SK-MEL-5 (cell line): ENCODE measurements around the gene FGF22. TPM values are rescaled to one million over a fixed set of nuclear protein-coding genes. Genes with fewer than 3 reads are reported as not detected.
"Not testable (repeated sequence)": the region's sequence is repeated elsewhere in the genome, so short reads cannot be mapped to it uniquely, and the experiment has no call there.

Source experiments
- DNase-seq: peaks from one replicate; pipeline ENCODE4 v3.0.0-alpha.2; 2016; ENCODE audit warnings: low read depth, low spot score
- in situ Hi-C: cut with HindIII; loops from 2 replicates; pipeline ENCODE4 v1.10.0; 2016; ENCODE audit warnings: low sequenced_read_pairs, high pct_unique_total_duplicates, low pct_unique_long_range_greater_than_20kb
- total RNA-seq: library from RNA; depleted of rRNA; stranded (reverse); fragments of >200 nt; shearing (Covaris generic); gene quantifications from 2 replicates; pipeline ENCODE4 v1.2.3, GENCODE V29; 2014

The FGF22 gene
- total RNA-seq, 1 experiment from 2014 or later = 0.24 TPM

DNA sequence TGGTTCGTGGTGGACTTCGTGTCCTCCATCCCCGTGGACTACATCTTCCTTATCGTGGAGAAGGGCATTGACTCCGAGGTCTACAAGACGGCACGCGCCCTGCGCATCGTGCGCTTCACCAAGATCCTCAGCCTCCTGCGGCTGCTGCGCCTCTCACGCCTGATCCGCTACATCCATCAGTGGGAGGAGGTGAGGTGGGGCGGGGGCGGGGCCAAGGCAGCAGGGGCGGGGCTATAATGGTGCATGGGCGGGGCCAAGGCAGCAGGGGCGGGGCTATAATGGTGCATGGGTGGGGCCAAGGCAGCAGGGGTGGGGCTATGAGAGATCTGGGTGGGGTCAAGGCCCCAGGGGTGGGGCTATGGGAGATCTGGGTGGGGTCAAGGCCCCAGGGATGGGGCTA, 35.9 kb upstream of the FGF22 start:
- in situ Hi-C loops, DNase-seq: not testable (repeated sequence)

DNA sequence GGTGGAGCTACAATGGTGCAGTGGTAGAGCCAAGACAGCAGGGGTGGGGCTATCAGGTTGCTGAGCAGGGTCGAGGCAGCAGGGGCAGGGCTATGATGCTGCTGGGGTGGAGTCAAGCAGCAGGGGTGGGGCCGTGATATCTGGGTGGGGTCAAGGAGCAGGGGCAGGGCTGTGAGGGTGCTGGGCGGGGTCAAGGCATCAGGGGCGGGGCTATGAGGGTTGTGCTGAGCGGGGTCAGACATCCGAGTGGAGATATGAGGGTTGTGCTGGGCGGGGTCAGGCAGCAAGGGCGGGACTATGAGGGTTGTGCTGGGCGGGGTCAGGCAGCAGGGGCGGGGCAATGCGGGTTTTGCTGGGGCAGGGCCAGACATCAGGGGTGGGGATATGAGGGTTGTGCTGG, 35.3 kb upstream of the FGF22 start:
- DNase-seq = peak; percentile 29
- in situ Hi-C loops = no loop called here

DNA sequence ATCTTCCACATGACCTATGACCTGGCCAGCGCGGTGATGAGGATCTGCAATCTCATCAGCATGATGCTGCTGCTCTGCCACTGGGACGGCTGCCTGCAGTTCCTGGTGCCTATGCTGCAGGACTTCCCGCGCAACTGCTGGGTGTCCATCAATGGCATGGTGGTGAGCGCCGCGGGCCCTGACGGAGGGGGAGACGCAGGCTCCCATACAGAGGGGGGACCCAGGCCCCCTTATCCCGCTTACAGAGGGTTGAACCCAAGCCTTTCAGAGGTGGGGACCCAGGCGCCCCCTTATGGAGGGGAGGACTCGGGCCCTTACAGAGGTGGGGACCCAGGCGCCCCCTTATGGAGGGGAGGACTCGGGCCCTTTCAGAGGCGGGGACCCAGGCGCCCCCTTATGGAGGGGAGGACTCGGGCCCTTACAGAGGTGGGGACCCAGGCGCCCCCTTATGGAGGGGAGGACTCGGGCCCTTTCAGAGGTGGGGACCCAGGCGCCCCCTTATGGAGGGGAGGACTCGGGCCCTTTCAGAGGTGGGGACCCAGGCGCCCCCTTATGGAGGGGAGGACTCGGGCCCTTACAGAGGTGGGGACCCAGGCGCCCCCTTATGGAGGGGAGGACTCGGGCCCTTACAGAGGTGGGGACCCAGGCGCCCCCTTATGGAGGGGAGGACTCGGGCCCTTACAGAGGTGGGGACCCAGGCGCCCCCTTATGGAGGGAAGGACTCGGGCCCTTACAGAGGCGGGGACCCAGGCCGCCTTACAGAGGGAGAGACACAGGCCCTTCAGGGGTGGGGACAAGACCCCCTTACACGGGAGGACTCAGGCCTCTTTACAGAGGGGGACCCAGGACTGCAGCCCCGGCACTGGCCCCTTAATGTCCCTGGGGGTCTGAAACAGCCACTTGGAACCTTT, 34.4 kb upstream of the FGF22 start:
- DNase-seq, in situ Hi-C loops: not testable (repeated sequence)

DNA sequence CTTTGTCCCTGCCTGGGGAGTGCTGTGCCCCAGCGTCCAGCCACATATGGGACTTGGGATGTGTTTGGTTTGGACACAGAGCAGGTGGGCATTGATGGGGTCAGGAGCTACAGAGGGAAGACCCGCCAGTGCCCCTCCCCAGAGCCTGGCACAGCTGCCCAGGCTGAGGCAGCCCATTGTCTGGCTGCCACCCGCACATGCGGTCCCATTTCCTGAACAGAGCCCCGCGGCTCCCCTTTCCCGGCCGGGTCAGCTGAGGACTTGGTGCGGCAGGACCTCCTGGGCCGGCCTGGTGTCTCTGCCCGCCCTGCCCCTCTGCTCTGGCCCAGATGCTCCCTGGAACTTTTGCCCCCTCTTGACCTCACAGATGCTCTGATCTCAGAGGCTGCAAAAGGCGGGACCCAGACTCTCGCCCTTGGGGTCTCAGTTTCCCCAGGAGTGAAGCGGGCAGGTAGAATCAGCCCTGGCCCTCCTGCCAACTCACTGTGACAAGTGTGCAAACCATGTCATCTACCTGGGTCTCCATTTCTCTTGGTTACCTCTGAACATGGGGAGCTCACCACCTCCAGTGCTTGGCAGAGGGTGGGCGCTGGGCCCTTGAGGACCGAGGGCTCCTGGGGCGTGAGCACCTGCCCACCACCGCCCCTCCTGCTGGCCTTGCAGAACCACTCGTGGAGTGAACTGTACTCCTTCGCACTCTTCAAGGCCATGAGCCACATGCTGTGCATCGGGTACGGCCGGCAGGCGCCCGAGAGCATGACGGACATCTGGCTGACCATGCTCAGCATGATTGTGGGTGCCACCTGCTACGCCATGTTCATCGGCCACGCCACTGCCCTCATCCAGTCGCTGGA, 32.2 kb upstream of the FGF22 start:
- no peak for DNase-seq
- in situ Hi-C loops = no loop called here

DNA sequence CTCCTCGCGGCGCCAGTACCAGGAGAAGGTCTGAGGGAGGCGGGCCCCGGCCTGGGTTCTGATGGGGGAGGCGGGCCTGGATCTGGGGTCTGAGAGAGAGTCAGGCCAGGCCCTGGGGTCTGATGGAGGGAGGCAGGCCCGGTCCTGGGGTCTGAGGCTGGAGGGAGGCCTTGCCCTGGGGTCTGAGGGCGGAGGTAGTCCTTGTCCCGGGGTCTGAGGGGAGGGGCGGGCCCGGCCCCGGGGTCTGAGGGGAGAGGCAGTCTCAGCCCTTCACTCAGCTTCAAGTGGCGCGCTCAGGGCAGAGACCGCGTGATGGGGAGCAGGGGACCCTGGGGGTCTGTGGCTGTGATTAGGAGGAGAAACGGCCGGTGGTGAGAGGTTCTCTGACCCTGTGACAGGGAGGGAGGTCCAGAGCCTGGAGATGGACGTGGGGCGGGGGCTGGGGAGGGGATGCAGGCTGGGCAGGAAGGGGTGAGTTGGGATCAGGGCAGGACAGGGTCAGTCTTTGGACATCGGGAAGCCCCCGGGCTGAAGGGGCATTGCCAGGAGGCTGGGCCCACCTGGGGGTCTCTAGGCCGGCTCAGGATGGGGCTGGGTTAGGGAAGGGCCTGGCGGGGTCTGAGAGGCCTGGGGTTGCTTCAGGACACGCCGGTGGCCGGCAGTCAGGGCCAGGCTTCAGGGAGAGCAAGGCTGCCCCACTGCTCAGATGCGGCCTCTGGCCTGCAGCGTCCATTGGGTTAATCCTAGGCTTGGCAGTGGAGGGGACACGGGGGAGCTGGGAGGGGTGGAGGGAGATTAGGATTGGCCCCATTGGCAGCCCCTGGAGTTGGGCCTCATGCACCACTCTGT, 31.3 kb upstream of the FGF22 start:
- no peak for DNase-seq
- in situ Hi-C loops = no loop called here

GRCh38 chr19:609004-609346, 30.7 kb upstream of the FGF22 start:
- in situ Hi-C loops = no loop called here
- peak; percentile 59 for DNase-seq

DNA sequence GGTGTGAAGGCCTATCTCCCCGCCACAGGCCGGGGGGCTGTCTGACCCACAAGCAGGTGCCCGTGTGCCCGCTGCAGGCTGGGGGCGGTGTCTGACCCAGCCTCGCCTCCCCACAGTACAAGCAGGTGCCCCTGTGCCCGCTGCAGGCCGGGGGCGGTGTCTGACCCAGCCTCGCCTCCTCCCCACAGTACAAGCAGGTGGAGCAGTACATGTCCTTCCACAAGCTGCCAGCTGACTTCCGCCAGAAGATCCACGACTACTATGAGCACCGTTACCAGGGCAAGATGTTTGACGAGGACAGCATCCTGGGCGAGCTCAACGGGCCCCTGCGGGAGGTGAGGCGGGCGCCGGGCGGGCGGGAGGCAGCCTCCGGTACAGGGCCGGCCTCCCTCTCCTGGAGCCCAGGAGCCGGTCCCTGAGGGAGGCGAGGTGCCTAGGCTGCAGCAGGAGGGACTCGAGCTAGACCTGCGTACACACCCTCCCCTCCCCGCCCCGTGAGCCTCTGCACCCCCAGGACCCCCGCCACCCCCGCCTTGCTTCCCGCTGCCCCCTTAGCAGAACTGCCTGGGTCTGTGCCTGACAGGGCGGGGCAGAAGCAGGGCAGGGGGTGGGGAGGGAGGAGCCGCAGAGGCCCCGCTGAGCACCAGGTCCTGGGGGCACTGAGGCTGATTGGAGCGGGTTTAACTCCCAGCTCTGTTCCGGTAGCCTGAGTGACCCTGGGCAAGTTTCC, 29.4 kb upstream of the FGF22 start:
- in situ Hi-C loops = no loop called here
- no peak for DNase-seq

- no peak for DNase-seq
- in situ Hi-C loops = no loop called here
Measured at GRCh38 chr19:610801-611480, 28.7 kb upstream of the FGF22 start.

GRCh38 chr19:611481-611868, 28.2 kb upstream of the FGF22 start:
- DNase-seq = no peak
- in situ Hi-C loops = no loop called here

DNA sequence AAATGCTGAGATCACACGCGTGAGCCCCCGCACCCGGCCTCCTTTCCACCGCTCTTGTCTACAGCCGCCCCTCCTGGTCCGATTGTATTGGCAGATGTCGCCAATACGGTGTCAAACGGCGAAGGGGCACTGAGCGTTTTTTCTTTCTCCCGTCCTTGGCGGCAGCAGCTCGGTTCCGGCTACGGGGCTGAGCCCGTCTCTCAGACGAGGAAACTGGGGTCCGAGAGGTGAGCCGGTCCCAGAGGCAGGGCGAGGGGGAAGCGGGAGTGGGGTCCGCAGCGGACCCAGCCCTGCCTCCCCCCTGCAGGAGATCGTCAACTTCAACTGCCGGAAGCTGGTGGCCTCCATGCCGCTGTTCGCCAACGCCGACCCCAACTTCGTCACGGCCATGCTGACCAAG, 26.7 kb upstream of the FGF22 start:
- in situ Hi-C loops = no loop called here
- DNase-seq = no peak

GRCh38 chr19:613732-614567, 25.7 kb upstream of the FGF22 start:
- no peak for DNase-seq
- in situ Hi-C loops = no loop called here

DNA sequence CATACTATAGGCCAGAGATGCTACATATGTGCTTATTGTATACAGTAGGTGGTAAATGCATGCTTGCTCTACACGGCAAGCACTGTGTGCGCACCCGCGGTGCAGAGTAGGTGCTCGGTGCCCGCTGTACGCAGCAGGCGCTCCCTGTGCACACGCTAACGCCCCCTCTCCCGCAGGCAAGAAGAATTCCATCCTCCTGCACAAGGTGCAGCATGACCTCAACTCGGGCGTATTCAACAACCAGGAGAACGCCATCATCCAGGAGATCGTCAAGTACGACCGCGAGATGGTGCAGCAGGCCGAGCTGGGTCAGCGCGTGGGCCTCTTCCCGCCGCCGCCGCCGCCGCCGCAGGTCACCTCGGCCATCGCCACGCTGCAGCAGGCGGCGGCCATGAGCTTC, 24.1 kb upstream of the FGF22 start:
- DNase-seq = no peak
- in situ Hi-C loops = no loop called here

- in situ Hi-C loops = no loop called here
- DNase-seq = no peak
Measured at GRCh38 chr19:616062-616700, 23.5 kb upstream of the FGF22 start.

GRCh38 chr19:616747-617526, 22.7 kb upstream of the FGF22 start:
- in situ Hi-C loops = no loop called here
- DNase-seq = no peak
